Mesangial cell (primary cell): ENCODE measurements around the gene MEP1A. TPM values are rescaled to one million over a fixed set of nuclear protein-coding genes. Genes with fewer than 3 reads are reported as not detected.

Source experiments
- total RNA-seq: library from RNA; depleted of rRNA; stranded (reverse); fragments of >200 nt; gene quantifications from 2 replicates; pipeline ENCODE4 v1.2.3, GENCODE V29; 2015

Gene MEP1A, protein sequence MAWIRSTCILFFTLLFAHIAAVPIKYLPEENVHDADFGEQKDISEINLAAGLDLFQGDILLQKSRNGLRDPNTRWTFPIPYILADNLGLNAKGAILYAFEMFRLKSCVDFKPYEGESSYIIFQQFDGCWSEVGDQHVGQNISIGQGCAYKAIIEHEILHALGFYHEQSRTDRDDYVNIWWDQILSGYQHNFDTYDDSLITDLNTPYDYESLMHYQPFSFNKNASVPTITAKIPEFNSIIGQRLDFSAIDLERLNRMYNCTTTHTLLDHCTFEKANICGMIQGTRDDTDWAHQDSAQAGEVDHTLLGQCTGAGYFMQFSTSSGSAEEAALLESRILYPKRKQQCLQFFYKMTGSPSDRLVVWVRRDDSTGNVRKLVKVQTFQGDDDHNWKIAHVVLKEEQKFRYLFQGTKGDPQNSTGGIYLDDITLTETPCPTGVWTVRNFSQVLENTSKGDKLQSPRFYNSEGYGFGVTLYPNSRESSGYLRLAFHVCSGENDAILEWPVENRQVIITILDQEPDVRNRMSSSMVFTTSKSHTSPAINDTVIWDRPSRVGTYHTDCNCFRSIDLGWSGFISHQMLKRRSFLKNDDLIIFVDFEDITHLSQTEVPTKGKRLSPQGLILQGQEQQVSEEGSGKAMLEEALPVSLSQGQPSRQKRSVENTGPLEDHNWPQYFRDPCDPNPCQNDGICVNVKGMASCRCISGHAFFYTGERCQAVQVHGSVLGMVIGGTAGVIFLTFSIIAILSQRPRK
- total RNA-seq = not detected in 2 replicates

DNA sequence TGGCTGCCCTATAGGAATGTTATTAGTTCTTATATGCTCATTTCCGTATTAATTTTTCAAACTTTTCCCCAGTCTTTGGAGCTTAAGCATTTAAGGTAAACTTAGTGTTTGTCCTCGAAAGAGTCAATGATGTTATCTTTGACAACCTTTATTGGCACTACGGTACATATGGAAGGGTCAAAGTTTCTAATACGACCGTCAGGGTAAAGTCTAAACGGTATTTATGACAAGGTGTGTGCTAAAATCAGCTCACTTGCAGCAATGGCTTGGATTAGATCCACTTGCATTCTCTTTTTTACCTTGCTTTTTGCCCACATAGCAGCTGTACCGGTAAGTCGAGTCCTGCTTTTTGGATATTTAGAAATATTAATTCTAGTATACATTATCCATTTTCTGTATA, at the start of gene MEP1A:
TSS of gene MEP1A (plus strand) at position 252 of the 400 bp plus-strand sequence. CDS start at position 262, 10 bp downstream.

DNA sequence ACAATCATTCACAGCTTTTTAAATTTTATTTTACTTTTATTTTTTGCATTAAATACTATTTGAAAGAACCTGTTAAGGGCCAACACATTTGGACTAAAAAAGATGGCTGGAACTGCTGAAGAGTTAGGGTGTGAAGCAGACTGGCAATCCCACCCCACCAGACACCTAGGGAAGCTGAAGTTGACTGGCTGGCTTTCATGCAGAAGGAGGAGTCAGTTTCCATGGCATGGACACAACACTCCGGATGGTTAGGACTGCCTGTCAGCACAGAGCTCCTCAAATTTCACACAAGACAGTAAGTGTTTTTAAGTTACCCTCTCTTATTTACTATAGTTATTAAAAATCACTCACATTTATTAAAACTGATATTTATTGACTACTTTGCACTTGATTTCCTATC, 46.5 kb upstream of the MEP1A start, which contains the start of gene ANKRD66:
TSS of gene ANKRD66 (plus strand) at position 238 of the 400 bp plus-strand sequence. CDS start 5,016 bp downstream, outside the sequence.

Other genes starting within 250 kb of the MEP1A start
- 0.16 and 0.51 TPM in 2 replicates for gene CYP39A1, start 140.6 kb upstream of the MEP1A start, total RNA-seq
- 1.3 and 2.5 TPM in 2 replicates for gene SLC25A27, start 140.4 kb upstream of the MEP1A start, total RNA-seq
- not detected in 2 replicates for gene TDRD6, start 105.5 kb upstream of the MEP1A start, total RNA-seq
- gene PLA2G7, start 58.0 kb upstream of the MEP1A start, total RNA-seq = not detected in 2 replicates
- not detected in 2 replicates for gene ANKRD66, start 46.5 kb upstream of the MEP1A start, total RNA-seq
- gene ADGRF5, start 128.5 kb downstream of the MEP1A start, total RNA-seq = under 0.01 TPM in 2 replicates
- 0.76 TPM in 1 of 2 replicates, not detected in the other for gene ADGRF1, start 248.9 kb downstream of the MEP1A start, total RNA-seq